Mesothelial cell of epicardium (in vitro differentiated cells): ENCODE measurements around the gene LRRC73. TPM values are rescaled to one million over a fixed set of nuclear protein-coding genes. Genes with fewer than 3 reads are reported as not detected.

Experiments used
- DNase-seq, 2 experiments: peaks; one replicate each; pipeline ENCODE4 v3.0.0; 2021; ENCODE audit warnings: low spot score in 2 of 2; ENCODE audit not compliant: unreplicated experiment in 2 of 2
- H3K27ac Mint-ChIP-seq: 2 replicates; pipeline ENCODE4 v1.8.0; 2021; ENCODE audit warnings: mixed read lengths
- H3K27me3 Mint-ChIP-seq: 2 replicates; pipeline ENCODE4 v1.8.0; 2021; ENCODE audit warnings: low read depth, mixed read lengths
- H3K36me3 Mint-ChIP-seq: 2 replicates; pipeline ENCODE4 v1.8.0; 2021; ENCODE audit warnings: mixed read lengths
- H3K4me1 Mint-ChIP-seq: 2 replicates; pipeline ENCODE4 v1.8.0; 2021; ENCODE audit warnings: mixed read lengths
- H3K4me3 Mint-ChIP-seq: 2 replicates; pipeline ENCODE4 v1.8.0; 2021; ENCODE audit warnings: mild to moderate bottlenecking, moderate library complexity, mixed read lengths
- H3K9me3 Mint-ChIP-seq: 2 replicates; pipeline ENCODE4 v1.8.0; 2021; ENCODE audit warnings: mixed read lengths
- total RNA-seq: library from RNA; stranded (reverse); gene quantifications from 3 replicates; pipeline ENCODE4 v1.2.1, GENCODE V29; 2021
- TF ChIP-seq, protein P1 (sequence below): fragments of 200-600 bp; sonication (generic); IDR thresholded peaks from one replicate; pipeline ENCODE4 v1.5.0; 2021; ENCODE audit warnings: antibody characterized with exemption; ENCODE audit not compliant: unreplicated experiment

Gene LRRC73
- total RNA-seq, 1 donor from 2014 or later = 0.60 TPM

DNA sequence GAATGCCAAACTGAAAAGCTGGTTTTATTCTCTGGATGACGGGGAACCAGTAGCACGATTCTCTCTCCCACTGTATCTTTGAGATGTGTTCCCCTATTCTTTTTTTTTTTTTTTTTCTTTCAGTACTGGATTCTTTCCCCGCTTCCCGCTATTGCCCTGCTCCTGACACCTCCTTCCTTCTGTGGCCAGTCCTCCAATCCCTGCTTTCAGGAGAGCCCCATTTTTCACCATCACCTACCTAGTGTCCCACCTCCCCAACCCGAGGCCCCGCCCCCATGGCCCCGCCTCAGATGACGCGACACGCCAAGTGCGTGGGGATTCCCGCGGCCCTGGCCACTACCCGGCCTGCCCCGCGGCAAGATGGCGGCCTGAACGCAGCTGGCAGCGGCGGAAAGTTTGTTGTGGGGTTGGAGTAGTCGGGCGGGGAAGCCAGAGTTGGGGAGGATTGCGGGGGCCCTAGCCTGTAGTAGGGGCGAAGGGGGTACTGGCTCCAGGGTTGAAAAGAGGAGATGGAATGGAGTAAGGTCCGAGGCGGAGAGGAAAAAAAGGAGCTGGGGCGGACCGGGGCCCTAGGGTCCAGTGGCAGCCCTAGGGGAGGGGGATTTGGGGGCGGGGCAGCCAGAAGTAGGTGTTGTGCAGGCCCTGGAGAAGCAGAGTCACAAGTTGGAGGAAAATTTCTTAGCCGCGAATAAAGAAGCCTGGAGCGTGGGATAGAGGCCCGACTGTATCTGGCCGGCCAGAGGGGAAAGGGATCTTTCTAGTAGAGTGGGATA is 32.7 kb downstream of the LRRC73 start, which contains the start of gene TJAP1:
TSS of gene TJAP1 (plus strand) at position 336 of the 773 bp plus-strand sequence. CDS start 21,432 bp downstream, outside the sequence.
- H3K27me3 Mint-ChIP-seq = no peaks in the 10 kb centered on the region
- TF ChIP-seq, protein P1, sequence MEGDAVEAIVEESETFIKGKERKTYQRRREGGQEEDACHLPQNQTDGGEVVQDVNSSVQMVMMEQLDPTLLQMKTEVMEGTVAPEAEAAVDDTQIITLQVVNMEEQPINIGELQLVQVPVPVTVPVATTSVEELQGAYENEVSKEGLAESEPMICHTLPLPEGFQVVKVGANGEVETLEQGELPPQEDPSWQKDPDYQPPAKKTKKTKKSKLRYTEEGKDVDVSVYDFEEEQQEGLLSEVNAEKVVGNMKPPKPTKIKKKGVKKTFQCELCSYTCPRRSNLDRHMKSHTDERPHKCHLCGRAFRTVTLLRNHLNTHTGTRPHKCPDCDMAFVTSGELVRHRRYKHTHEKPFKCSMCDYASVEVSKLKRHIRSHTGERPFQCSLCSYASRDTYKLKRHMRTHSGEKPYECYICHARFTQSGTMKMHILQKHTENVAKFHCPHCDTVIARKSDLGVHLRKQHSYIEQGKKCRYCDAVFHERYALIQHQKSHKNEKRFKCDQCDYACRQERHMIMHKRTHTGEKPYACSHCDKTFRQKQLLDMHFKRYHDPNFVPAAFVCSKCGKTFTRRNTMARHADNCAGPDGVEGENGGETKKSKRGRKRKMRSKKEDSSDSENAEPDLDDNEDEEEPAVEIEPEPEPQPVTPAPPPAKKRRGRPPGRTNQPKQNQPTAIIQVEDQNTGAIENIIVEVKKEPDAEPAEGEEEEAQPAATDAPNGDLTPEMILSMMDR = no peak
- peaks cover 39% of the 10 kb centered on the region for H3K4me1 Mint-ChIP-seq
- peak within 1 kb of the TSS; percentile 88 for H3K4me3 Mint-ChIP-seq
- peak; percentile 95 to 98 for DNase-seq
- H3K9me3 Mint-ChIP-seq = no peaks in the 10 kb centered on the region
- H3K27ac Mint-ChIP-seq = peak within 1 kb of the TSS; percentile 99
- H3K36me3 Mint-ChIP-seq = no peaks in the 10 kb centered on the region

DNA sequence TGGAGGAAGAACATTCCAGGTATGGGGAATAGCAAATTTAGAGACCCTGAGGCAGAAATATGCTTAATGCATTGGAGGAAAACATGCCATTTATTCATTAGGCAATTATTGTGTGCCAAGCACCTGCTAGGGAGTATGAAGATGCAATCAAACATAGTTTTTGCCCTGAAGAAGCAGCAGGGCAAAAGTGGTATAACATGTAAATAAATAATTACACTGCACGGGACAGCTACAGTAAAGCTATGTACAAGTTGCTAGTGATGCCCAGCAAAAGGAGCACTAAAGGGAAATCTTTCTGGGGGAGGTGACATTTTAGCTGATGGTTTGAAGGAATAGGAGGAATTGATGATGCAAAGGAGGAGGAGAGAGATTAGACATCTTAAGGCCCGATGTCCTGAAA is 33.4 kb downstream of the LRRC73 start:
- no peaks in the 10 kb centered on the region for H3K27me3 Mint-ChIP-seq
- no peak for DNase-seq
- no peaks in the 10 kb centered on the region for H3K9me3 Mint-ChIP-seq
- peaks cover 32% of the 10 kb centered on the region for H3K4me1 Mint-ChIP-seq
- H3K4me3 Mint-ChIP-seq = peak overlapping the region; percentile 88
- H3K27ac Mint-ChIP-seq = peak overlapping the region; percentile 99
- no peaks in the 10 kb centered on the region for H3K36me3 Mint-ChIP-seq
- TF ChIP-seq, protein P1 = no peak

DNA sequence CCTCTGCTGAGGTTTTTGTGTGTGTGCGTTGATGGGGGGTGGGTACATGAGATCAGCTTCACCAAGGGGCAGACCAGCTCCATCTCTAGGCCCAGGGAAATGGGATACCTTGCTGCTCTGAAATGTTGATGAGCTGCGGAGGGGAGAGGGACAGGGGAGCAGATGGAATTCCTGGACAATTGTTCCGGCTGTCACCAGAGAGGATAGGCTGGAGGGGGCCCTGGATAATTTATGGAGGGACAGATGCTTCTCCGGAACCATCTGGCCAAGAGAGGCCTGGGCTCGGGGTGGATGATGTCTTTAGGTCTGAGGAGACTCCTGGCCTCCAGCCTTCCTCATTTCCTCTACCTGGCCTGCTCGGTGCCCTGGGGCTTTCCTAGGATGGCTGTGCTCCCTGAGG is 34.6 kb downstream of the LRRC73 start:
- Mint-ChIP-seq H3K4me1 (peaks cover 29% of the 10 kb centered on the region), H3K9me3 (no peaks in the 10 kb centered on the region), H3K27me3 (no peaks in the 10 kb centered on the region), H3K27ac (no peak overlapping the region), H3K36me3 (no peaks in the 10 kb centered on the region), H3K4me3 (no peak overlapping the region)
- DNase-seq = no peak
- TF ChIP-seq, protein P1 = no peak

DNA sequence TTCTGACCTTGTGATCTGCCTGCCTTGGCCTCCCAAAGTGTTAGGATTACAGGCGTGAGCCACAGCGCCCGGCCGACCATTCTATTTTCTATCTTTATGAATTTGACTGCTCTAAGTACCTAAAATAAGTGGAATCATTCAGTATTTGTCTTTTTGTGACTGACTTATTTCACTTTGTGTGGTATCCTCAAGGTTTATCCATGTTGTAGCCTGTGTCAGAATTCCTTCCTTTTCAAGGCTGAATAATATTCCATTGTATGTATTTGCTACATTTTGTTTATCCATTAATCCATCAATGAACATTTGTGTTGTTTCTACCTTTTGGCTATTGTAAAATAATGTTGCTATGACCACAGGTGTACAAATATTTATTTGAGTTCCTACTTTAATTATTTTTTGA is 37.6 kb downstream of the LRRC73 start:
- Mint-ChIP-seq H3K4me3 (no peak overlapping the region), H3K27me3 (no peaks in the 10 kb centered on the region), H3K27ac (no peak overlapping the region), H3K36me3 (no peaks in the 10 kb centered on the region), H3K9me3 (no peaks in the 10 kb centered on the region), H3K4me1 (peaks cover 6% of the 10 kb centered on the region)
- no peak for DNase-seq
- TF ChIP-seq, protein P1 = no peak

DNA sequence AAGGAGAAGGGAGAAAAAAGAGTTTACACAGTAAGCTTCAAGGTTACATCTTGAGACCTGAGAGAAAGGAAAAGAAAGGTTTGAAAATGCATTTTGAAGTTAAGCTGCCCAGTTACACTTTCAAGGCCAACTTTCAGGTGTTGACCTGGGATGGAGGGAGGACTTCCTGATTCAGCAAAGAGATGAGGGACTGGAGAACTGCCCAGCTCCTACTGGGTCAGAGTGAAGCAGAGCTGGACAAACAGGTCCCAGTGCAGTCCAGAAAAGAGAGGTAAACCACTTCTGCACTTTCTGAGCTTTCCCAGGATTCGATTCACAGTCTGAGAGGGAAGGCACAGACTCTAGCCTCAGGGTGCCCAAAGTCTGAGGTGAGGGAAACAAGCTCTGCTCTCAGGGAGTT is 38.7 kb downstream of the LRRC73 start:
- DNase-seq = no peak
- no peaks in the 10 kb centered on the region for H3K9me3 Mint-ChIP-seq
- H3K27ac Mint-ChIP-seq = no peak overlapping the region
- no peaks in the 10 kb centered on the region for H3K27me3 Mint-ChIP-seq
- H3K36me3 Mint-ChIP-seq = no peaks in the 10 kb centered on the region
- TF ChIP-seq, protein P1 = no peak
- no peaks in the 10 kb centered on the region for H3K4me1 Mint-ChIP-seq
- no peak overlapping the region for H3K4me3 Mint-ChIP-seq
